GM23338 (cell line): ENCODE results near the gene NRG3.

Experiments
- CTCF ChIP-seq, 2 experiments: fragments of 200-600 bp in 1 of 2; sonication (generic) in 1 of 2; conservative IDR thresholded peaks; 2 replicates each; pipeline versions ENCODE4 v1.5.1 to v1.6.1; 2016 to 2017; ENCODE audit warnings: antibody characterized with exemption in 2 of 2, low read depth in 2 of 2, mild to moderate bottlenecking in 2 of 2, moderate library complexity in 1 of 2
- ETS1 ChIP-seq: IDR thresholded peaks from 2 replicates; pipeline ENCODE4 v1.6.1; 2016; ENCODE audit warnings: antibody characterized with exemption
- EZH2 ChIP-seq: fragments of 200-600 bp; sonication (generic); IDR thresholded peaks from one replicate; pipeline ENCODE4 v1.8.0; 2017; ENCODE audit warnings: antibody characterized with exemption, mild to moderate bottlenecking, low read depth; ENCODE audit not compliant: unreplicated experiment
- REST ChIP-seq: IDR thresholded peaks from one replicate; pipeline ENCODE4 v1.6.1; 2018; ENCODE audit warnings: antibody characterized with exemption; ENCODE audit not compliant: unreplicated experiment
- STAT1 ChIP-seq: IDR thresholded peaks from one replicate; pipeline ENCODE4 v1.6.1; 2016; ENCODE audit warnings: antibody characterized with exemption; ENCODE audit not compliant: unreplicated experiment
- ZNF114 ChIP-seq: fragments of 250-450 bp; sonication (Bioruptor Pico); IDR thresholded peaks from 2 replicates; pipeline ENCODE4 v1.5.0; 2020; ENCODE audit warnings: mild to moderate bottlenecking, moderate library complexity

- no peak for TF ChIP-seq EZH2
- no peak for TF ChIP-seq CTCF (conservative IDR thresholded peaks at IDR 0.05; ENCODE audit: low read depth in 2 of 2)
- no peak for TF ChIP-seq REST
- no peak for TF ChIP-seq STAT1
- TF ChIP-seq ZNF114 (CRISPR knock-in tag): no peak
- TF ChIP-seq ETS1: no peak
These were observed 1132.5 kb downstream of the NRG3 start for GRCh38 chr10:83007510-83007909.
